SK-N-MC (cell line): ENCODE measurements around the gene AVL9.

Source experiments
- EZH2 ChIP-seq: fragments of 200-600 bp; sonication (generic); IDR thresholded peaks from one replicate; pipeline ENCODE4 v1.6.1; 2017; ENCODE audit warnings: antibody characterized with exemption
- POLR2AphosphoS5 ChIP-seq: IDR thresholded peaks from 2 replicates; pipeline ENCODE4 v1.6.1; 2012; ENCODE audit warnings: mild to moderate bottlenecking, low read depth, low read length, borderline replicate concordance

- TF ChIP-seq EZH2 (no peak), POLR2AphosphoS5 (no peak)
Measured at GRCh38 chr7:32564542-32564941, 69.3 kb downstream of the AVL9 start.
